Measurements from ENCODE around the gene TFEB. TPM values are rescaled to one million over a fixed set of nuclear protein-coding genes. Genes with fewer than 3 reads are reported as not detected.

Gene TFEB
- total and polyA plus RNA-seq, 4 experiments from 2014 or later: 8.2 to 17.6 (median 13.9) TPM

GRCh38 chr6:41720783-41721182 lies 14.6 kb downstream of the TFEB start:
- intact Hi-C loops (cut with micrococcal nuclease): no loop called here
- H3K4me3 ChIP-seq (ENCODE audit: low read length in 2 of 2): no peak overlapping the region
- POLR2A ChIA-PET (ENCODE audit: partially characterized antibody): no interaction called here
- CTCF ChIA-PET (ENCODE audit: partially characterized antibody): interaction anchor here (1.3 kb wide), 1 partner anchor 36 kb away, joined by 3 read pairs; no protein-coding TSS in a partner anchor
- no peaks in the 10 kb centered on the region for H3K9me3 ChIP-seq (ENCODE audit: control insufficient read depth in 1 of 2, low read length in 2 of 2)
- Mint-ChIP-seq H3K27ac (no peak overlapping the region), H3K27me3 (no peaks in the 10 kb centered on the region), H3K4me1 (peaks cover 8 to 31% (median 26%) of the 10 kb centered on the region in 4 donors), H3K9me3 (no peaks in the 10 kb centered on the region), H3K36me3 (peaks cover under 1 to 3% of the 10 kb centered on the region in 2 donors), H3K4me3 (no peak overlapping the region)
- H3K36me3 ChIP-seq (ENCODE audit: insufficient read depth, low read length): no peaks in the 10 kb centered on the region
- H3K27me3 ChIP-seq (ENCODE audit: insufficient read depth, low read length): no peaks in the 10 kb centered on the region
- H3K27ac ChIP-seq (ENCODE audit: low read depth, low read length): no peak overlapping the region
- DNase-seq: no peak
- peaks cover 4% of the 10 kb centered on the region for H3K4me1 ChIP-seq (ENCODE audit: insufficient read depth, low read length)

GRCh38 chr6:41720262-41720620 lies 15.2 kb downstream of the TFEB start:
- Histone ChIP-seq H3K4me1 (ENCODE audit: insufficient read depth, low read length) (peaks cover 6% of the 10 kb centered on the region), H3K27me3 (ENCODE audit: insufficient read depth, low read length) (no peaks in the 10 kb centered on the region), H3K27ac (ENCODE audit: low read depth, low read length) (no peak overlapping the region), H3K4me3 (ENCODE audit: low read length in 2 of 2) (no peak overlapping the region), H3K36me3 (ENCODE audit: insufficient read depth, low read length) (no peaks in the 10 kb centered on the region), H3K9me3 (ENCODE audit: control insufficient read depth in 1 of 2, low read length in 2 of 2) (no peaks in the 10 kb centered on the region)
- Mint-ChIP-seq H3K36me3 (peaks cover 0 to 2% of the 10 kb centered on the region in 2 donors), H3K27me3 (no peaks in the 10 kb centered on the region), H3K9me3 (no peaks in the 10 kb centered on the region), H3K4me3 (no peak overlapping the region), H3K27ac (peak overlapping the region in 3 of 7 donors; percentile 30 to 60 (median 32)), H3K4me1 (peaks cover 9 to 34% (median 27%) of the 10 kb centered on the region in 4 donors)
- DNase-seq: no peak
- ChIA-PET CTCF (ENCODE audit: partially characterized antibody) (interaction anchor here (1.3 kb wide), 1 partner anchor 35 kb away, joined by 3 read pairs; no protein-coding TSS in a partner anchor), POLR2A (ENCODE audit: partially characterized antibody) (no interaction called here)
- intact Hi-C loops (cut with micrococcal nuclease): no loop called here

- H3K36me3 ChIP-seq (ENCODE audit: insufficient read depth, low read length): no peaks in the 10 kb centered on the region
- H3K9me3 ChIP-seq (ENCODE audit: control insufficient read depth in 1 of 2, low read length in 2 of 2): no peaks in the 10 kb centered on the region
- no peaks in the 10 kb centered on the region for H3K27me3 ChIP-seq (ENCODE audit: insufficient read depth, low read length)
- H3K9me3 Mint-ChIP-seq: no peaks in the 10 kb centered on the region
- H3K27me3 Mint-ChIP-seq: no peaks in the 10 kb centered on the region
- H3K27ac Mint-ChIP-seq: peak overlapping the region in 1 of 7 donors; percentile 9
- H3K4me3 Mint-ChIP-seq: no peak overlapping the region
- CTCF ChIA-PET (ENCODE audit: partially characterized antibody): interaction anchor here (1.3 kb wide), 1 partner anchor 35 kb away, joined by 3 read pairs; no protein-coding TSS in a partner anchor
- H3K4me3 ChIP-seq (ENCODE audit: low read length in 2 of 2): no peak overlapping the region
- H3K36me3 Mint-ChIP-seq: peaks cover 0 to 2% of the 10 kb centered on the region in 2 donors
- no peak overlapping the region for H3K27ac ChIP-seq (ENCODE audit: low read depth, low read length)
- peaks cover 6% of the 10 kb centered on the region for H3K4me1 ChIP-seq (ENCODE audit: insufficient read depth, low read length)
- intact Hi-C loops (cut with micrococcal nuclease): no loop called here
- POLR2A ChIA-PET (ENCODE audit: partially characterized antibody): no interaction called here
- H3K4me1 Mint-ChIP-seq: peaks cover 9 to 34% (median 27%) of the 10 kb centered on the region in 4 donors
- no peak for DNase-seq
These were observed 15.8 kb downstream of the TFEB start for GRCh38 chr6:41719436-41720261.

- CTCF ChIA-PET (ENCODE audit: partially characterized antibody): no interaction called here
- H3K4me1 Mint-ChIP-seq: peaks cover 7 to 29% (median 26%) of the 10 kb centered on the region in 4 donors
- no peaks in the 10 kb centered on the region for H3K27me3 Mint-ChIP-seq
- Histone ChIP-seq H3K27me3 (ENCODE audit: insufficient read depth, low read length) (no peaks in the 10 kb centered on the region), H3K4me3 (ENCODE audit: low read length in 2 of 2) (no peak overlapping the region), H3K36me3 (ENCODE audit: insufficient read depth, low read length) (no peaks in the 10 kb centered on the region), H3K4me1 (ENCODE audit: insufficient read depth, low read length) (peaks cover 6% of the 10 kb centered on the region), H3K27ac (ENCODE audit: low read depth, low read length) (no peak overlapping the region), H3K9me3 (ENCODE audit: control insufficient read depth in 1 of 2, low read length in 2 of 2) (no peaks in the 10 kb centered on the region)
- no peaks in the 10 kb centered on the region for H3K9me3 Mint-ChIP-seq
- no peak overlapping the region for H3K4me3 Mint-ChIP-seq
- H3K27ac Mint-ChIP-seq: no peak overlapping the region
- POLR2A ChIA-PET (ENCODE audit: partially characterized antibody): no interaction called here
- DNase-seq: no peak
- peaks cover 0 to 3% of the 10 kb centered on the region in 2 donors for H3K36me3 Mint-ChIP-seq
- intact Hi-C loops (cut with micrococcal nuclease): no loop called here
These were observed 16.6 kb downstream of the TFEB start for GRCh38 chr6:41718828-41719227.

- Mint-ChIP-seq H3K4me3 (no peak overlapping the region), H3K27me3 (no peaks in the 10 kb centered on the region), H3K27ac (peak overlapping the region in 4 of 7 donors; percentile 13 to 89 (median 60)), H3K36me3 (peaks cover 0 to 3% of the 10 kb centered on the region in 2 donors), H3K9me3 (no peaks in the 10 kb centered on the region), H3K4me1 (peaks cover 4 to 27% (median 21%) of the 10 kb centered on the region in 4 donors)
- Histone ChIP-seq H3K27ac (ENCODE audit: low read depth, low read length) (no peak overlapping the region), H3K36me3 (ENCODE audit: insufficient read depth, low read length) (no peaks in the 10 kb centered on the region), H3K4me3 (ENCODE audit: low read length in 2 of 2) (no peak overlapping the region), H3K4me1 (ENCODE audit: insufficient read depth, low read length) (peaks cover 6% of the 10 kb centered on the region), H3K27me3 (ENCODE audit: insufficient read depth, low read length) (no peaks in the 10 kb centered on the region), H3K9me3 (ENCODE audit: control insufficient read depth in 1 of 2, low read length in 2 of 2) (no peaks in the 10 kb centered on the region)
- no peak for DNase-seq
- intact Hi-C loops (cut with micrococcal nuclease): no loop called here
- CTCF ChIA-PET (ENCODE audit: partially characterized antibody): interaction anchor here (1.6 to 2.9 kb wide), 2 partner anchors 12 to 32 kb away, joined by 4 to 9 read pairs; no protein-coding TSS in a partner anchor
- POLR2A ChIA-PET (ENCODE audit: partially characterized antibody): no interaction called here
These were observed 18.0 kb downstream of the TFEB start for GRCh38 chr6:41717392-41717736.

GRCh38 chr6:41716516-41717391 lies 18.7 kb downstream of the TFEB start:
- H3K4me3 ChIP-seq (ENCODE audit: low read length in 2 of 2): no peak overlapping the region
- no peaks in the 10 kb centered on the region for H3K9me3 Mint-ChIP-seq
- intact Hi-C loops (cut with micrococcal nuclease): no loop called here
- H3K9me3 ChIP-seq (ENCODE audit: control insufficient read depth in 1 of 2, low read length in 2 of 2): no peaks in the 10 kb centered on the region
- peaks cover 4 to 27% (median 21%) of the 10 kb centered on the region in 4 donors for H3K4me1 Mint-ChIP-seq
- peaks cover 0 to 3% of the 10 kb centered on the region in 2 donors for H3K36me3 Mint-ChIP-seq
- H3K4me1 ChIP-seq (ENCODE audit: insufficient read depth, low read length): peaks cover 6% of the 10 kb centered on the region
- peak overlapping the region in 5 of 7 donors; percentile 20 to 89 (median 57) for H3K27ac Mint-ChIP-seq
- H3K27me3 ChIP-seq (ENCODE audit: insufficient read depth, low read length): no peaks in the 10 kb centered on the region
- POLR2A ChIA-PET (ENCODE audit: partially characterized antibody): interaction anchor here (1.4 kb wide), 1 partner anchor 17 kb away, joined by 3 read pairs; no protein-coding TSS in a partner anchor
- H3K27ac ChIP-seq (ENCODE audit: low read depth, low read length): no peak overlapping the region
- CTCF ChIA-PET (ENCODE audit: partially characterized antibody): interaction anchor here (1.6 to 2.9 kb wide), 3 partner anchors 12 to 33 kb away, joined by 4 to 9 read pairs (median 5); no protein-coding TSS in a partner anchor
- no peaks in the 10 kb centered on the region for H3K27me3 Mint-ChIP-seq
- DNase-seq: no peak
- no peak overlapping the region for H3K4me3 Mint-ChIP-seq
- no peaks in the 10 kb centered on the region for H3K36me3 ChIP-seq (ENCODE audit: insufficient read depth, low read length)
